HG03469 (cell line): ENCODE data around the gene C19orf44.
A peak's percentile ranks its signal among the peaks of the same experiment; 100 is the strongest.
"Not testable (repeated sequence)": the region's sequence is repeated elsewhere in the genome, so short reads cannot be mapped to it uniquely, and the experiment has no call there.

Experiments used
- ATAC-seq: cut with Tn5 transposase; IDR thresholded peaks from one replicate; pipeline ENCODE4 v1.9.1; 2021; ENCODE audit warnings: mild to moderate bottlenecking, moderate library complexity, moderate number of reproducible peaks; ENCODE audit not compliant: unreplicated experiment

Gene C19orf44

GRCh38 chr19:16495982-16496612, at the start of gene C19orf44, which contains the start of gene CALR3:
TSS of gene C19orf44 (plus strand) at chr19:16496394. CDS start at chr19:16500793, 4,399 bp downstream.
TSS of gene CALR3 (minus strand) at chr19:16496167. CDS start at chr19:16496129, 38 bp downstream.
- ATAC-seq, result peak; percentile 91

- ATAC-seq, result no peak
Measured at GRCh38 chr19:16446724-16447368, 49.3 kb upstream of the C19orf44 start.

DNA sequence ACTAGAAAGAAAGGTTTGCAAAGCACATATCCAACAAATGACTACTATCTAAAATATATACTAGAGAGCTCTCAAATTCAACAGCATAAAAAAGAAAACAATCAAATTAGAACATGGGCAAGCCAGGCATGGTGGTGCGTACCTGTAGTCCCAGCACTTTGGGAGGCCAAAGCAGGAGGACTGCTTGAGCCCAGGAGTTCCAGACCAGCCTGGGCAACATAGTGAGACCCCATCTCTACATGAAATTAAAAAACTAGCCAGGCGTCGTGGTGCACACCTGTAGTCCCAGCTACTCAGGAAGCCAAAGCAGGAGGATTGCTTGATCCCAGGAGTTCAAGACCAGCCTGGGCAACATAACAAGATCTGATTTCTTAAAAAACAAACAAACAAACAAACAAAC, 47.3 kb upstream of the C19orf44 start:
- ATAC-seq, result not testable (repeated sequence)

DNA sequence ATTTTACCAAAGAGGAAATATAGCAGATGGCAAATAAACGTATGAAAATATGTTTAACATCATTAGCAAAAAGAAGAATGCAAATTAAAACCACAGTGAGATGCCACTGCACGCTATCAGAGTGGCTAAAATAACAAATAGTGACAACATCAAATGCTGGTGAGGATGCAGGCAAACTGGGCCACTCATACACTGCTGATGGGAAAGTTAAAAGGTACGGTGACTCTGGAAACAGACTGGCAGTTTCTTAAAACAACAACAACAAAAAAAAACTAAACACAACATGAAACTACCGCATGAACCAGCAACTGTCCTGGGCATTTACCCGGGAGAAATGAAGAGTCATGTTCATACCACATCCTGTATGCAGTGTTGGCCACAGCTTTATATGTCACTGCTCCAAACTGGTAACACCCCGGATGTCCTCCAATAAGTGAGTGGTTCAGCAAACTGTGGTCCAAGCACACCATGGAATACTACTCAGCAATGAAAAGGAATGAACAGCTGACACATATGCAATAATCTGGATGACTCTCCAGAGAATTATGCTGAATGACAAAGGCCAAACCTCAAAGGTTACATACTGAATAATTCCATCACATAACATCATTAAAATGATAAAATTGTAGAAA, 46.7 kb upstream of the C19orf44 start:
- no peak for ATAC-seq

DNA sequence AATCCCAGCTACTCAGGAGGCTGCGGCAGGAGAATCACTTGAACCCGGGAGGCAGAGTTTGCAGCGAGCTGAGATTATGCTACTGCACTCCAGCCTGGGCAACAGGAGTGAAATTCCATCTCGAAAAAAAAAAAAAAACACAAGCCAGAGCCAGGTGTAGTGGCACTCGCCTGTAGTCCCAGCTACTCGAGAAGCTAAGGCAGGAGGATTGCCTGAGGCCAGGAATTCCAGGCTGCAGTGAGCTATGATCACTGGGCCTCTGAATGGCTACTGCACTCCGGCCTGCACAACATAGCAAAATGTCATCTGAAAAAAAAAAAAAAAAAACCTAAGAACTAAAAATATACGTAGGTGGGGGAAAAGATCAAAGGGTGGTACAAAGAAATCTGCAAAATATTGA, 43.9 kb upstream of the C19orf44 start:
- no peak for ATAC-seq

GRCh38 chr19:16454351-16454918, 41.8 kb upstream of the C19orf44 start:
- no peak for ATAC-seq

GRCh38 chr19:16455489-16455888, 40.7 kb upstream of the C19orf44 start:
- ATAC-seq, result no peak

DNA sequence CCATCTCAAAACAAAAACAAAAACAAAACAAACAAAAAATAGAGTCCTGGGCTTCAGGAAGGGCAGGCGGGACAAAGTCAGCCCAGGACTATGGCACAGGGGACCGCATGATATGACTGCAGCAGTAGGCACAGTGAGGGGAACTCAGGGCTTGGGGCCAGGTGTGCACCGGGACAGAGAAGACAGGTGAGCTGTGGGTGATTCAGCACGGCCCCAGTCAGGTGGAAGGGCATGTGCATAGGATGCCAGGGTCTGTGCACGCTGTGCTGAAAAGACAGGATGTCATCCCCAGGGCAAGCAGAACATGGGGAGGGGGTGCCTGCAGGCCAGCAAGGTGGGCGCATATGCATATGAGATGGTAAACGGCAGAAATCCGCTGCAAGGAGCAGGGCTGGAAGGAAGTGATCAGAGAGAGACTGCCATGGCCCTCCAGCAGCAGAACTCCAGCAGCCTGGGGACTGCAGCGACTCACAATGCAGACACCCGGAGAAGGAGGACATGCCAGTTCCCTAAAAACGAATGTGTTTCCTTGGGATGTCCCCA, 39.5 kb upstream of the C19orf44 start:
- ATAC-seq, result no peak

DNA sequence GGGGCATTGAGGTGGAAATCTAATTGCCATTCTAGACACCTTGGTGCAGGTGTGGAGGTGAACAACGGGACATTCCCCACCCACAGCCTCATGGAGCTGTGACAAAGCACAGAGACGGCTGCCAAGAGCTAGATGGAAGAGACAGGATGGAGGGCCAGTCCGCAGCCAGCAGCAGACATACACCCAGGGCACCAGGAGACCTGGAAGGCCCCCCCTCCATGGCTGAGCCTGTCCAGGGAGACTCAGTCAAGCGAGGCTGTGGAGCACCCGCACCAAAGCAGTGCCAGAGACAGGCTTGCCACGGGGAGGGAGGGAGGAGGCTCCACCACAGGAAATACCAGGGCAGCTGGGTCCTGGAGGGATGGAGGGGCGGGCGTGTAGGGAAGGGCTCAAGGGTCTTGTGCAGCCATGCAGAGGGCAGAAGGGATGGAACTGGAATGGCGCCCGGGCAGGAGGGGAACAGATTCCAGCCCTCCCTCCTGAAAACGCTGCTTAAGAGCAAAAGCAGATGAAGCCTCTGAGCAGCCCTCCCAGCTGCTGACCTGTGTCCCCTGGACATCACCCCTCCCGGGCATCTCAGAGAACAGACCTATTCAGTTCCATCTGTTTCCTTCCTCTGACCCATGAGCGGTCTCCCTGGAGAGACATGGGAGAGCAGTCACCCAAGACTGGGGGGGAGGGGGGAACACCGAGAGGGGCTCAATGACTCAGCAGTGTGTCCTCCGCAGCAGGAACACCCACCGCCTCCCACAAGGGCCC, 38.8 kb upstream of the C19orf44 start:
- ATAC-seq, result no peak

DNA sequence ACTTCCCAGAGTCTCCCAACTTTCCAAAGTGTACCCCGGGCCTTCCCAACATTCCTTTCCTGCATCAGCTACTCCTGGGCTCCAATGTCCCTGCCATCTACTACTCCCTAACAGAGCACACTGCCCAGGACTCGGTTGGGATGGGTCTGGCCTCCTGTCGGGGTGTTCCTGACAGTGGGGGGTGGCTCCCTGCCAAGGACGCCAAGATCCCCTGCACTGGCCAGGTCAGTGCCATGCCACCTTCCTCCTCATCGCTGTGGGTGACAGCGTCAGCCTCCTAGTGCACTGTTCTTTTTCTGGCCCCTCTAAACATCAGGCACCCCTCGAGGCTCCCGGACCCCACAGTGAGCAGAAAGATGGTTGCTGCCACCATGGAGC, 38.3 kb upstream of the C19orf44 start:
- no peak for ATAC-seq

- no peak for ATAC-seq
Measured at GRCh38 chr19:16458391-16459341, 37.5 kb upstream of the C19orf44 start.

DNA sequence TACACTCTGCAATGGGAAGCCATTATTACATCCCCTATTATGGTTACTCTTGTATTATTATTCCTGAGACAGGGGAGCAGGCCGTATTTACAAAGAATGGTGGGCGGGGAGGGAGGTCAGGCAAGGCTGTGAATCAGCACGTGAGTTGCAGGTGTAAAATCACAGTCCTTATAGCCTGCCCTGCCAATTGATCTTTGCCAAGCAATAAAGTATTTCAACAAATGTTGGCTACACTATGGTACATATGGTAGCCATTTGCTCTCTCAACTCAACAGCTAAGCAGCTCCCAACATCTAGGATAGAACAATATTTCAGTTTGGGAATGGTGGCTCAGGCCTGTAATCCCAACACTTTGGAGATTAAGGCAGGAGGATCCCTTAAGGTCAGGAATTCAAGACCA, 36.5 kb upstream of the C19orf44 start:
- ATAC-seq, result no peak

DNA sequence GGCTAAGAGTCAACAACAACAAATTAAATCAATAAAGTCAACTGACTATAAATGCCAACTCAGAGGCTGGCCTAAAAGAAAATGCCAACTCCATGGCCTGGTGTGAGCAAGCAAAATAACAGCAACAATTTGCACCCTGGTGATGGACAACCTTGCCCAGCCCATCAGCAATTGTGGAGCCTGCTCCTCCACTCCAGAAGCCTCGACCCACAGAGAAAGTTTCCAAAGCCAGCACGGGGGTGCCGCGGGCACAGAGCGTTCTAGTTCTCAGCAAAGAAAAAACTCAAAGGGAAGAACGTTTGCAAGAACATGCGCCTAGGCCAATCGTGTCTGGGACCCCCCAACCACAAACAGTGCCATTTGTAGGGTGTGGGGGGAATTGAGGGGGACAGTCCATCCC, 35.7 kb upstream of the C19orf44 start:
- ATAC-seq, result no peak

- ATAC-seq, result no peak
Measured at GRCh38 chr19:16461630-16462051, 34.6 kb upstream of the C19orf44 start.

DNA sequence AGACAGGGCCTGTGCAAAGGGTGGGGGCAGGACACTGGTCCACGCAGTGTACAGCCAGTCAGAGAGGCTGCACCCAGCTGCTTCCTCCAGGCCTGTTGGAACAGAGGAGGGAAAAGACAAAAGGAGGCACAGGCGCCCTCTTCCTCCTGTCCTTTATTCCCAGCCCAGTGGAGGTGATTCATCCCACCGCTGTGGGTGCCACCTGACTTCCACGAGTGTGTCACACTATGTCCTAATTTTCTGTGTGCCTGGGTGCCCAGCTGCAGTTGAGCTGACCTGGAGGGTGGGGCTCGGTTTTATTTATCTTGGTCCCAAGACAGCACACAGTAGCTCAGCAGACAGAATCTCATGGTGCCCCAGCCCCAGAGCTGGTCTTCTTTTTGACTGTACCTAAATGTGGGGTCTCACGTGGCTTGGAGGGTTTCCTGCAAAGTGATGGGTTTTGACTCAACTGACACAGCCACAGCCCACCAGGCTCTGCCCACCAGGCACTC, 33.4 kb upstream of the C19orf44 start:
- no peak for ATAC-seq

DNA sequence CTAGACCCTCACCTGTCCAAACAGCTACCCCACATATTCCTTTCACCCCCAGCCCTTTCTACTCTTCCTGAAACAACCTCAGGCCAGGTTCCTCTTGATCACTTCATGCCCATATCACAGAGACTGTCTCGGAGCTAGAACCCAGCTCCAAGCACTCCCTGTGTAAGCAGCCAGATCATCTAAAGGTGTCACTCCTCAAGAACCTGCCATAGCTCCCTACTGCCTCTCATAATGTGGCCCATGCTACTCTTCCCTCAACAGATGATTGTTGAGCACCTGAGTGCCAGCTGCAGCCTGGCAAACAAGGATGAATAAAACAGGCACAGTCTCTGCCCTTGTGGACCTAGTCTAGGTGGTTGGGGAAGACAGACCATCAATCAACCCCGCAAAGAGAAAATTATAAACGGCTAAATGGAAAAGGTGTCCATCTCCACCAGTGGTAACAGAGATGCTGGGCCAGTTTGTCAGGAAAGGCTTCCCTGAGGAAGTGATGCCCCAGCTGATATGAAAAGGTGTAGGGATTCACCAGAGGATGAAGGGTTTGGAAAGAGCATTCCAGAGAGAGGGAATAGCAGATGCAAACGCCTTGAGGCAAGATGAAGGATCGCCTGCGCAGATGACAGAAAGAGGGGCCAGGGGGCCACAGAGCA, 32.7 kb upstream of the C19orf44 start:
- ATAC-seq, result no peak

DNA sequence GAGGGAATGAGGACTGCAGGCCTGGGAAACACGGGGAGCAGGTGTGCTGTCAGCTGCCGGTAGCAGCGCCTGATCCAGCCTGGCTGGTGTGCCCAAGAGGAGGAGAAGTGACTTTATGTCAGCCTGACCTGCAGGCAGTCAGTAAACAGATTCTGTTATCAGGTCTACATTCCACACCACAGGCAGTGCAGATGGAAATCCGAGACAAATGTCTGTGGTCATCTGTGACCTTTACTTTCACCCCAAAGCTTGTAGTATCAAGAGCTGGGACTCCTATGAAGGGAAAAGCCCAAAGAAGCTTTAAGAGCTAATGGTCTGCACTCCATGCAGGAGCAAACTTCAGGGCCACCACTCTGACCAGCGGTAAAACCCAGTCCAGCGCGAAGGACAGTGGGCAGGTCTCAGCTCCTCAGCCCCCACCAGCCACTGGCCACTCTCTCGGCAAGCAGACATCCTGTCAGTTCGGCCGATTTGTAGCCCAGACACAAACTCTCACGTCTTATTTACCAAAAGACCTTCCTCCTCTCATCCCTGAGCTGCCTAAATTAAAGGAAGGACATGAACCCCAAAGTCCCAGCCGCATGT, 32.1 kb upstream of the C19orf44 start:
- ATAC-seq, result no peak

GRCh38 chr19:16465239-16465638, 31.0 kb upstream of the C19orf44 start:
- no peak for ATAC-seq
